ENCODE data around the gene POLH. TPM values are rescaled to one million over a fixed set of nuclear protein-coding genes. Genes with fewer than 3 reads are reported as not detected.
"Not testable (repeated sequence)": the region's sequence is repeated elsewhere in the genome, so short reads cannot be mapped to it uniquely, and the experiment has no call there.

The POLH gene
- total RNA-seq, 2 donors from 2014 or later: 11.2 to 11.3 TPM

DNA sequence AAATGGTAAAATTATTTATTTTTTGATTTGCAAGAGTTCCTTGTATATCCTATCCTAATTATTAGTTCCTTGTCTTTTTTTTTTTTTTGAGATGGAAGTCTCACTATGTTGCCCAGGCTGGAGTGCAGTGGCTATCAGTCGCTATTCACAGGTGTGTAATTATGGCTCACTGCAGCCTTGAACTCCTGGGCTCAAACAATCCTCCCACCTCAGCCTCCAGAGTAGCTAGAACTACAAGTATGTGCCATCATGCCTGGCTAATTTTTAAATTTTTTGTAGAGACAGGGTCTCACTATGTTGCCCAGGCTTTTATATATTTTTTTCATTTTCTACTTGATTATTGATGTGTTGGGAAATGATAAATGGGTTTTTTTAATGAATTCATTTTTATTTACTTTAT, 13.6 kb downstream of the POLH start:
- intact Hi-C loops (cut with DNase I, micrococcal nuclease); DNase-seq; ATAC-seq: not testable (repeated sequence)

DNA sequence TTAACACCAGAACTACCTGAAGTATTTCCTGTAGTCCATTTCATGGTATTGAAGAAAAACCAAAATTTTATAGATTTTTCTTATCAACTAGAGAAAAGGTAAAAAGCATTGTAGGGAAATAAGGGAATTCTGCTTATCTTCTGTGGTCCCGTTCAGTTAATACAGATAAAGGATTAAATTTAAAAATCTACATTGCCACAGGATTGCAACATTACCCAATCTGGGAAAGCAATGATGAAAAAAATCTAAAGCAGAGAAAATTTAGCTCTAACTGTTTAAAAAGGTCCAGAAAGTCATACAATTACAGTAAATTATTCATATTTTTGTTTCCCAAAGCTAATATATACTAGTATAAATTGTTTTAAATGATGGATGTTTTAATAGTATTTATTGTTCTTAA, 18.0 kb downstream of the POLH start:
- no peak for ATAC-seq
- no peak for DNase-seq
- intact Hi-C loops (cut with DNase I, micrococcal nuclease): no loop called here

DNA sequence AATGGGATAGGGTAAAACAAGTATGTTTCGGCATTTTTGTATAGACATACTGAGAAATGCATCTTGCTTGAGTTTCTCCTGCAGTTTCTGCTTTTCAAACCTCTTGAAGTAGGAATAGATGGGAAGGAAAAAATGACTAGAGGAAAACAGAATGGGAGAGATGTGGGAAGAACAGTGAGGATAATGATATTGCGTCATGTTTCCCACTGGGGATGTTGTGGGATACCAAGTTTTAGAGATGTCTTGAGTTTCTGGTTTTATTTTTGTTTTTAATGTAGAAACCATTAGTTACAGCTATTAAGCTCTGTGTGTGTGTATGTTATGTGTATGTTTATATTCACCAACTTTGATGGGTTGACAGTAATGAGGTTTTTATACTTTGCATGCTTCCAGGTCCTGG, 24.6 kb downstream of the POLH start:
- DNase-seq (no peak), ATAC-seq (no peak)
- intact Hi-C loops (cut with DNase I, micrococcal nuclease): no loop called here

DNA sequence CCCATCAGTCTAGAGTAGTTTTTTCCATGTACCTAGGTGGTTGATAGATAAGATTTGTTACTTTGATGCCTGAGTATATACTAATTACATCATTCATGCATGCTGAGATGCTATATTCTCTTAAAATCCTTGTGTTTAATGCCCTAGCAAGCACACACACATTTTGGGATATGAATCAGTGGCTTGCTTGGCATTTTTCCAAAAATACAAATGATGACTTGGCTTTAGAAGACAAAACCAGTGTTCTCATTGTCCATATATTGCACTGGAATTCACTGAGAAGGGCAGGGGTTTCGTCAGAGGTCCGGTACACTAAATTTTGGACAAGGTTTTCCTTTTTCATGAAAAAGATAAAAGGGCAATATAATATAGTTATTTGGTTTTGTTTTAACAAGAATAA, 28.2 kb downstream of the POLH start:
- DNase-seq (no peak), ATAC-seq (no peak)
- intact Hi-C loops (cut with DNase I, micrococcal nuclease): no loop called here

- intact Hi-C loops (cut with DNase I, micrococcal nuclease): loop anchor here in 1 of 2 donors (5.0 kb wide), 1 partner anchor 471 kb away; no protein-coding TSS in a partner anchor
- DNase-seq (no peak), ATAC-seq (no peak)
These were observed 30.0 kb downstream of the POLH start for GRCh38 chr6:43606019-43606418.

DNA sequence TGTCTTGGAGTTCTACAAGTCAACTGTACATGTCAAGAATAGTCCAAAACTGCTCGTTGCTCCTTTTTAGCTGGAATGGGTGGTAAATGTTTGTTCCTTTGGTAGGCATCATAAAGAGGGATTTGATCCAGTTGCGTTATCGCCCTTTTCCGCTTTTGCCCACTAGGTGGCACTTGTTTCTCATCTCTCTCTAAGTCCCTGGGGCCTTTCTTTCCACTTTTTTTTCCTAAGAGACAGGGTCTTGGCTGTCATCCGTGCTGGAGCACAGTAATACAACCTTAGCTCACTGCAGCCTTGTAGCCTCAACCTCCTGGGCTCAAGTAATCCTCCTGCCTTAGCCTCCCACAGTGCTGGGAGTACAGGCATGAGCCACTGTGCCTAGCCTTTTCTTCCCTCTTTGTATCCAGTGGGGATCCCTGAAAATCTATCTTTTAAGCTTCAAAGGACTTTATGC, 32.4 kb downstream of the POLH start:
- intact Hi-C loops (cut with DNase I, micrococcal nuclease): loop anchor here in 1 of 2 donors (5.0 kb wide), 1 partner anchor 469 kb away; no protein-coding TSS in a partner anchor
- ATAC-seq (peak; percentile 74), DNase-seq (peak; percentile 41 to 77)

DNA sequence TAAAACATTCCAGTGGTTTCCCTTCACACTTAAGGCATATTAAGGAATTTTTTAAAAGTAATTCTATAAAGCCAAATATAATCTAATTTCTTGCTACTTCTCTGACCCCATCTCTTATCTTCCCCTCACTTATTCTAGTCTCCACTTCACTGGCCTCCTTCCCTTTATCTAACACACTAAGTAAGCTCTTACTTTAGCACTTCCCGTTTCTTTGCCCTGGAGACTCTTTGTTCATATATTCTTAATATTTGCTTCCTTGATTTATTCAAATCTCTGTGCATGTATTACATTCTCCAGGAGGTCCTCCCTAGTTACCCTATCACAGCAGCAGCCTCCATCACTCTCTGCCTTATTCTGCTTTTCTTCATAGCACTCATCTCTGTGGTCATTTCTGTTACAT, 32.8 kb downstream of the POLH start:
- intact Hi-C loops (cut with DNase I, micrococcal nuclease): loop anchor here in 1 of 2 donors (5.0 kb wide), 1 partner anchor 468 kb away; no protein-coding TSS in a partner anchor
- ATAC-seq: no peak
- DNase-seq: no peak

DNA sequence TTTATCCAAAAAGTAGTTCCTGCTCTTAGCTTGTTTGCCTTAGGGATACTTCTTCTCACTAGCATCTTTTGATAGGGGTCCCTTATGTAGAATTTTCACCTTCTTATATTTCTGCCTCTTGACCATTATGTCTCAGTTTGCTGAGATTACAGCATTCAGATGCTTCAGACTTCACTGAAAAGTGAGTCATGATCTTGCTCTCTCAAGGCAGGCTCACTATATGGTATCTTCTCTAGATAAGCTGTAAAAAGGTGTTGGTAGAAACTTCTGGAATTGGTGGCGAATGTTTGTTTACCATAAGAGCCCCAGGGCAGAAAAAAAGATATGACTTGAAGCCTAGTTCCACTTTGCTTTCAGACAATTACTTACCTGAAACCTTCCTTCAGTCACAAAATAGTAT, 33.4 kb downstream of the POLH start:
- intact Hi-C loops (cut with DNase I, micrococcal nuclease): loop anchor here in 1 of 2 donors (5.0 kb wide), 1 partner anchor 468 kb away; no protein-coding TSS in a partner anchor
- DNase-seq: no peak

GRCh38 chr6:43610431-43610830, 34.4 kb downstream of the POLH start:
- intact Hi-C loops (cut with DNase I, micrococcal nuclease): no loop called here
- no peak for DNase-seq
- ATAC-seq: no peak

More for the DNA sequence above, 33.4 kb downstream of the POLH start:
- no peak for ATAC-seq

- no peak for DNase-seq
- ATAC-seq: peak; percentile 9
- intact Hi-C loops (cut with DNase I, micrococcal nuclease): no loop called here
These were observed 37.9 kb downstream of the POLH start for GRCh38 chr6:43613721-43614395.

GRCh38 chr6:43614396-43614730, 38.4 kb downstream of the POLH start:
- intact Hi-C loops (cut with DNase I, micrococcal nuclease): no loop called here
- no peak for DNase-seq
- ATAC-seq: no peak

DNA sequence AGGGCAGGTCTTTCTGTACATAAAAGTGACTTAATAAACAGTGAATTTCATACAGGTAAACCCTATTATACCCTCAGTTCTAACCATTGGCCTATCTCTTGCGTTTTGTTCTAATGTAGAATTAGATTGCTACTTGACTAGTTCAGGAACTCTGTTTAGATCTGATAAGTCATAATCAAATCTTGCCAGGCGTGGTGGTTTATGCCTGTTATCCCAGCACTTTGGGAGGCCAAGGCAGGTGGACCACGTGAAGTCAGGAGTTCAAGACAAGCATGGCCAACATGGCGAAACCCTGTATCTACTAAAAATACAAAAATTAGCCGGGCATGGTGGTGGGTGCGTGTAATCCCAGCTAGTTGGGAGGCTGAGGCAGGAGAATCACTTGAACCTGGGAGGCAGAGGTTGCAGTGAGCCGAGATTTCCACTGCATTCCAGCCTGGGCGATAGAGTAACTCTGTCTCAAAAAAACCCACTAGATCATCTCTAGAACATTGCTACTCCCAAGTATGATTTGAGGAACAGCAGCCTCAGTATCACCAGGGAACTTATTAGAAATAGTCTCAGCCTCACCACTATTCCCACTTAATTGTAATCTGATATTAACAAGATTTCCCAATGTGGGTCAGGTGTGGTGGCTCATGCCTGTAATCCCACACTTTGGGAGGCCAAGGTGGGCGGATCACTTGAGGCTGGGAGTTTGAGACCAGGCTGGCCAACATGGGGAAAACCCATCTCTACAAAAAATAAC, 40.9 kb downstream of the POLH start:
- ATAC-seq: peak; percentile 7
- intact Hi-C loops (cut with DNase I, micrococcal nuclease): no loop called here
- no peak for DNase-seq

- peak; percentile 9 for ATAC-seq
- DNase-seq: no peak
These were observed 45.3 kb downstream of the POLH start for GRCh38 chr6:43621078-43621835.

GRCh38 chr6:43621836-43622180, 45.8 kb downstream of the POLH start:
- intact Hi-C loops (cut with DNase I, micrococcal nuclease): no loop called here
- ATAC-seq (no peak), DNase-seq (no peak)

More at GRCh38 chr6:43621078-43621835, 45.3 kb downstream of the POLH start:
- intact Hi-C loops (cut with DNase I, micrococcal nuclease): no loop called here

DNA sequence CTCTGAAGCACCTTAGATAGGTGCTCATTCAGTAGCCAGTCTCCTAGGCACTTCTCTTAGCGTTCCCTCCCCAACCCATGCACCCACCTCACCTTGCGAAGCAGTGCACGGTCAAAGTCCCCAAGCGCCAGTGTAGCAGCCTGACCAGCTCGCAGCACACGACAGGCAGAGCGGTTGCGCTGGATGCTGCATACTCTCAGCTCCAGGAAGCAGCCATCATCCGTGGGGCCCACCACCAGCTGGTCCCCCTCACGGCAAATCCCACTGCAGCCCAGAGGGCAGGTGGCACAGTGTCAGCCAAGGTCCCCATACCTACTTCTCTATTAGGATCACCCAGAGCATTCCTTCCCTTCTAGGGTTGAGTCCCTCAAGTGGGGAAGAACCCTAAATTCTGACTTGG, 46.6 kb downstream of the POLH start:
- DNase-seq (no peak), ATAC-seq (no peak)
- intact Hi-C loops (cut with DNase I, micrococcal nuclease): no loop called here

DNA sequence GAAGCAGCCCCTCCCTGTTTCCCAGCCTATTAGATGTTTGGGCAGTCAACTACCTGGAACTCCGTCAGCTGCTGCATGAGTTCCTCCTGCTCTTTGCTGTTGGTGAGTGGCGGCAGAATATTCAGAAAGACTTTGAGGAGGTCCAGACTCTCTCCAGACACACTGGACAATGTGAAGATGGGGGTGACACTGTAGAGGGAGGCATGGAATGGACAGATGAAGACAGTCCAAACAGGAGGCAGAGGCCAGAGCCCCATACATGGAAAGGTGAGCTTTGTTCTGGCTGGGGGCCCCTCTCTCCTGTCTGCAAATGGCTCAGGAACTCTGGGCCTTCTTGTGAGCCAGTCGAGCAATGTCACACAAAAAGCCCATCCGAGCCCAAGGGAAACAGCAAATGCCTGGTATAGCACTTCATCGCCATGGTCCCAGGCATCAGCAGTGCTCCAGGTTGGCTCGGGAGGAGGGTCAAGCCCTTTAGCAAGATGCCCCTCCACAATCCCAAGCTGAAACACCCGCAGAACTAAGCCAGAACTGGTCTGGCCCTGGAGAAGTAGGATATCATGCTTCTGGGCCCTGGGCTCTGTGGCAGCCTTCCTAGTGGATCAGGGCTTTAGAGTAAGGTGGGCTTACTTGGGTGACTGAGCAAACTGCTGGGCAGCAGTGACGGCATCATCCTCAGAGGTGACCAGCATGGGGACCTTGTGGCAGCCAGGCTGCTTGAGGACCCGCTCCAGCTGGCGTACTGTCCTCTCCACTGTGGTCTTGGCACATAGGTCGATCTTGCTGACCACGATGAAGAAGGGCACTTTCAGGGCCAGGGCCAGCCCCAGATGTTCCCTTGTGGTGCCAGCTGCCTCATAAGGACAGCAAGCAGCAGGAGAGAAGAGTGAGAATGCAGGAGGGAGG, 48.1 kb downstream of the POLH start:
- DNase-seq (no peak), ATAC-seq (no peak)
- intact Hi-C loops (cut with DNase I, micrococcal nuclease): no loop called here

DNA sequence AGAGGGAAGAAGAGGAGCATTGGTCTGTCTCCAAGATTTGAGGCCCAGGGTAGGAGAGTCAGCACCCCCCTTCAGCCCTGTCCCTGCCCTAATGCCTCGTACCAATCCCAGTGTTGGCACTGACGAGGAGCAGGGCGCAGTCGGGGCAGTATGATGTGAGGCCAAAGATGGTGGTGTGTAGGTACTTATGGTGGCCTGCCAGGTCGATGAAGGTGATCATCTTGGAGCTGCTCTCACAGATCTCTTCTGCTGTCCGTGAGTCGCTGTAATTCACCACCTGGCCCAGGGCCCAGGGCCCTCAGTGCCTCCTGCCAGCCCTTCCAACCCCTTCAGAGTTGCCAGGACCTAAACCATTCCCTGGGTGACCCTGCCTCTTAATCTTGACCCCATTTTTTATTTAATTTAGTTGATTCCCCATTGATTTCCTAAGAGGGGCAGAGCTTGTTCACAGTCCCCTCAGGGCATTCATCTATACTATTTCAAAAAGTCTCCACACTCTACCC, 48.9 kb downstream of the POLH start:
- intact Hi-C loops (cut with DNase I, micrococcal nuclease): no loop called here
- DNase-seq (no peak), ATAC-seq (no peak)

GRCh38 chr6:43625393-43625992, 49.5 kb downstream of the POLH start:
- intact Hi-C loops (cut with DNase I, micrococcal nuclease): no loop called here
- ATAC-seq: no peak
- no peak for DNase-seq

Measured in left colon (tissue), 2 donors.